DMS114 treated with DMSO at 0.1 percent for 48 hours (cell line): Measurements from ENCODE around the gene PHC3.

Source experiments
- DNase-seq: peaks from one replicate; lab custom pipeline; 2025; ENCODE audit not compliant: unreplicated experiment; lab: John Stamatoyannopoulos, UW

PHC3 gene

DNA sequence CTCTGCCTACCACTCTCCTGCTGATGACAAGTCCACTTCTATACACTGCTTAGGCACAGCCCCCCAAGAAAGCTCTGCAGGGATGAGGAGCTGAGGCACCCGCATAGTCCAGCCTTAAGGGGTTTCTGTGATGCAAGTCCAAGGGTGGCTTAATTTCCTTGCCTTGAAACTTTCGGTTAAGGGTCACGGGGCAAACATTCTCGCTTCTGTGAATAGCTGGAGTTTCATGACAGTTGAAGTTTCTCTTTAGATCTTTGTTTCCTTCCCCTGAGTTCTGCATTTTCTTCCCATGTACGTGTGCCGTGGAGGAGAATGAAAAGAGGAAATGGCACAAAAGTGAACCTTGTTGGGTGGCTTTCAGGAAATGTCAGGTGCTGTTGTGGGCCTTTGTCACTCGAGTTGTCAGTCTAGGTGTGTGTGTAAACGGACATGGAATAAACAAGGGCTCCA, 136.7 kb downstream of the PHC3 start:
- no peak for DNase-seq

DNA sequence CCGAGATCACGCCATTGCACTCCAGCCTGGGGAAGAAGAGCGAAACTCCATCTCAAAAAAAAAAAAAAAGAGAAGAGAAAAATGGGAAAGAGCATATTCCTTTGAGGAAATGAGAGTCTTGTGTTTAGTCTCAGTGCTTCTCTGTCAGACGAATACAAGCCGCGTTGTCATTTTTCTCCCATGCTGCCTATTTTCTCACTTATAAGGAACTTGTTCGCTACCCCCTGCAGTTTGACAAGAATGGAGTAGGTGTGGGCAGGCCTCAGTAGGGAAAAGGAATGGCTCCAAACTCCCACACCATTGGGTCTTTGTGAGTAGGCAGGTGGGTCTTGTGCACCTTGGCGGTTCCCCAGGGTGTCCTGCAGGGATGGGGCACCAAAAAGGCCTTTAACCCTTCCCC, 137.3 kb downstream of the PHC3 start:
- DNase-seq: no peak

DNA sequence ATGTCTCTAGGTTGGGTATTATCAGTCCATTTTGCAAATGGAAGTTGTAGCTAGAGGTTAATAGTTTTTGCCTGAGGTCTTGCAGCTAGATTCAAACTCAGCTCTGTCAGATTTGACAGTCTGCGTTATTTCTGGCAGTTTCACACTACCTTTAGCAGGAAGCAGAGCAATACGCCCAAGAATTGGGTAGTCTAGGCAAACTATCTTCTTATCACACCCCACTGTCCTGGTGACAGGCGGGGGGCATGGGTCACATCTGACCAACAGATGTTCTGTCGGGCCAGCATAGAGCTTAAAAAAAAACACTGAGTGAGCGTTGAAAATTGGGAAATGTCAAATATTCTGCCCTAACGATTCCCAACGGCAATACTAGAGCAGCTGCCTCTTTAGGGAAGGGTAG, 138.0 kb downstream of the PHC3 start:
- no peak for DNase-seq

DNA sequence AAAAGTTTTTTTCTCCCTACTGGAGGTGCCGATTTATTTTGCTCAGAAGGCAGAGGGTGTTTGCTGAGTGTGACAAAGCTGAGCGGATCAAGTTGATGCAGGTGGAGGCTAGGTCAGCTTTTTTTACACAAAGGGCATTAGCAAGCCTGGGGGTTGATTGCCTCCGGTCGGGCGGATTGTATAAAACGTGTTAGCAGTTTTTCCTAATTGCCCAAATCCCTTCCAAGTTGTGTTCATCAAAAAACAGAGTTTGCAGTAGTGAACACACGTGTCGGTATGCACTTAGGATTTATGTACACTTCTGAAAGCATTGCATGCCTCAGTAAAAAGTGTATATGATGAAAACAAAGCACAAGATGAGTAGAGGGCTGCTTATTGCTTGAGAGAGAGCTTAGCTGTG, 141.1 kb downstream of the PHC3 start:
- no peak for DNase-seq

DNA sequence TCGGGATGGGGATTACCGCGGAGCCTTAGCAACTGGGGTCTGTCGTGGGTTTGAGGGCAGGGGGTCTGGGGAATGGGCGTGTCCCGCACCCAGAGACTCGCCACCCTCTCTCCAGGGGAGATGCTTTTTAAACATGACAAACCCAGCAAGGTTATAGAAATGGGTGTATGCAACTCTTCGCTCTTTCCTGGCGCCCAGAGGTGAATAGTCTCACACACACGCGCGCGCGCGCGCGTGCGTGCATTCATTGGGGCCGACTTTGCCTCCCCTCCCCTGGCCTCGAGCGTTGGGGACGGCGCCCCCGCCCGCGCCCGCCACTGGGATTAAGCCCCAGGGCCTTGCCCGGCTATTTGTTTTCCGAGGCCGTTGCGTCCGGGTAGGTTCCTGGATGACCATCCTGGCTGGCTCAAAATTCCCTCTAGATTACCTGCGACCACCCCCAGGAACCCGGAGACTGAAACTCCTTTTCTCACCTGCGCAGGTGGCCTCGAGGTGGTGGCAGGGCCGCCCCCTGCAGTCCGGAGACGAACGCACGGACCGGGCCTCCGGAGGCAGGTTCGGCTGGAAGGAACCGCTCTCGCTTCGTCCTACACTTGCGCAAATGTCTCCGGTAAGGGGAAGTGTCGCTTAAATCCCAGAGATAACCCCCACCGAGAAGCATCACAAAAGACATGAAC, 143.0 kb downstream of the PHC3 start:
- no peak for DNase-seq
